Colonic mucosa (tissue), 4 donors: ENCODE data around the gene HEATR9. TPM values are rescaled to one million over a fixed set of nuclear protein-coding genes. Genes with fewer than 3 reads are reported as not detected.

Source experiments
- DNase-seq: peaks from one replicate; pipeline ENCODE4 v3.0.0-alpha.2; 2020
- H3K27ac ChIP-seq: fragments of 200-600 bp; one replicate; pipeline ENCODE4 v1.8.0; 2021
- H3K27me3 ChIP-seq: fragments of 200-600 bp; one replicate; pipeline ENCODE4 v1.8.0; 2021
- H3K36me3 ChIP-seq: fragments of 200-600 bp; one replicate; pipeline ENCODE4 v1.8.0; 2021
- H3K4me1 ChIP-seq: fragments of 200-600 bp; one replicate; pipeline ENCODE4 v1.8.0; 2021; ENCODE audit warnings: mild to moderate bottlenecking
- H3K4me3 ChIP-seq: fragments of 200-600 bp; one replicate; pipeline ENCODE4 v1.8.0; 2021
- H3K9ac ChIP-seq, 2 donors: one replicate each; pipeline ENCODE4 v1.7.0; 2013; ENCODE audit warnings: control low read depth in 2 of 2, low read depth in 2 of 2, low read length in 2 of 2
- H3K9me3 ChIP-seq: fragments of 200-600 bp; one replicate; pipeline ENCODE4 v1.8.0; 2021
- CTCF ChIP-seq: fragments of 200-600 bp; IDR thresholded peaks from one replicate; pipeline ENCODE4 v1.8.0; 2022; ENCODE audit warnings: antibody characterized with exemption, mild to moderate bottlenecking
- intact Hi-C: fragments of 100-400 bp; cut with DNase I; formaldehyde crosslinking; loops from one replicate; pipeline ENCODE4 v1.14.1; 2022
- total RNA-seq, 2 donors: library from RNA; stranded (reverse); fragmentation: NEBNext Ultra II Directional in 1 of 2; extraction: Animal tissue kit (Norgen Biotek cat#: 25700) in 1 of 2; gene quantifications; one replicate each; pipeline ENCODE4 v1.2.1, GENCODE V29; 2021
- donor health status: healthy.
- donor health status: DM: no; HTN: no; CAD: no.
- donor health status: DM: no; HTN: no; CAD: no.

The HEATR9 gene
- total RNA-seq, result not detected

- no peak for TF ChIP-seq CTCF
- no peaks in the 10 kb centered on the region for H3K27me3 ChIP-seq
- H3K9me3 ChIP-seq, result no peaks in the 10 kb centered on the region
- no peak within 1 kb of the TSS for H3K27ac ChIP-seq
- no peak within 1 kb of the TSS for H3K4me3 ChIP-seq
- intact Hi-C loops, result no loop called here
- no peak for DNase-seq
- no peaks in the 10 kb centered on the region for H3K36me3 ChIP-seq
- H3K9ac ChIP-seq, result no peak within 1 kb of the TSS
- H3K4me1 ChIP-seq, result no peaks in the 10 kb centered on the region
Measured at GRCh38 chr17:35868737-35869136, at the start of gene HEATR9. HEATR9 (minus strand) TSS chr17:35868891; CDS start chr17:35868742, 149 bp downstream.

- H3K9ac ChIP-seq, result no peak overlapping the region
- intact Hi-C loops, result no loop called here
- no peak for DNase-seq
- no peaks in the 10 kb centered on the region for H3K9me3 ChIP-seq
- H3K36me3 ChIP-seq, result no peaks in the 10 kb centered on the region
- no peaks in the 10 kb centered on the region for H3K27me3 ChIP-seq
- no peaks in the 10 kb centered on the region for H3K4me1 ChIP-seq
- H3K4me3 ChIP-seq, result no peak overlapping the region
- H3K27ac ChIP-seq, result no peak overlapping the region
- TF ChIP-seq CTCF, result no peak
Measured at GRCh38 chr17:35917519-35918213, 49.0 kb upstream of the HEATR9 start.

GRCh38 chr17:35915153-35915964, 46.7 kb upstream of the HEATR9 start:
- no peak overlapping the region for H3K9ac ChIP-seq
- intact Hi-C loops, result no loop called here
- H3K4me1 ChIP-seq, result no peaks in the 10 kb centered on the region
- no peak for TF ChIP-seq CTCF
- H3K4me3 ChIP-seq, result no peak overlapping the region
- H3K27me3 ChIP-seq, result no peaks in the 10 kb centered on the region
- no peak overlapping the region for H3K27ac ChIP-seq
- no peaks in the 10 kb centered on the region for H3K36me3 ChIP-seq
- no peak for DNase-seq
- no peaks in the 10 kb centered on the region for H3K9me3 ChIP-seq

GRCh38 chr17:35914354-35914753, 45.7 kb upstream of the HEATR9 start:
- no peaks in the 10 kb centered on the region for H3K9me3 ChIP-seq
- H3K36me3 ChIP-seq, result no peaks in the 10 kb centered on the region
- H3K9ac ChIP-seq, result no peak overlapping the region
- H3K4me1 ChIP-seq, result no peaks in the 10 kb centered on the region
- intact Hi-C loops, result no loop called here
- TF ChIP-seq CTCF, result no peak
- no peak overlapping the region for H3K4me3 ChIP-seq
- H3K27me3 ChIP-seq, result no peaks in the 10 kb centered on the region
- no peak for DNase-seq
- no peak overlapping the region for H3K27ac ChIP-seq

GRCh38 chr17:35913609-35914008, 44.9 kb upstream of the HEATR9 start:
- Histone ChIP-seq H3K27ac (no peak overlapping the region), H3K4me1 (no peaks in the 10 kb centered on the region), H3K9ac (no peak overlapping the region), H3K9me3 (no peaks in the 10 kb centered on the region), H3K27me3 (no peaks in the 10 kb centered on the region), H3K36me3 (no peaks in the 10 kb centered on the region), H3K4me3 (no peak overlapping the region)
- DNase-seq, result no peak
- intact Hi-C loops, result no loop called here
- TF ChIP-seq CTCF, result no peak
